ENCODE data around the gene TEKT5.
"Not testable (repeated sequence)": the region's sequence is repeated elsewhere in the genome, so short reads cannot be mapped to it uniquely, and the experiment has no call there.

The TEKT5 gene

DNA sequence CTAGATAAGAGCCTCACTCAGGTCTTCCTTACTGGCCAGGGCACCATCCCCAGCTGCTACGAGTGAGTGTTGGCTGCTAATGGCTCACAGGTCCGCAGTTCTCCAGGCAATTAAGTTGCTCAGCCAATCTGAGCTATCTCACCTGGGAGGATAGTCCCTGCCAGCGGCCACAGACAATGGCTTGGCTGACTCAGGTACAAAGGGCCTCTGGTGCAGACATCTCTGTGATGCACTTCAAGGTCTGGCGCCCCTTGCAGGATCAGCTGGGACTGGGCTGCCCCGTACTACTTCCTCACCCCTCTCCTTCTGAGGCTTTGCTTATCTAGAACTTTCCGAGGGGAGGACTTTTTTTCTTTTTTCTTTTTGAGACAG is 65.2 kb downstream of the TEKT5 start:
- peak; percentile 10 for DNase-seq

DNA sequence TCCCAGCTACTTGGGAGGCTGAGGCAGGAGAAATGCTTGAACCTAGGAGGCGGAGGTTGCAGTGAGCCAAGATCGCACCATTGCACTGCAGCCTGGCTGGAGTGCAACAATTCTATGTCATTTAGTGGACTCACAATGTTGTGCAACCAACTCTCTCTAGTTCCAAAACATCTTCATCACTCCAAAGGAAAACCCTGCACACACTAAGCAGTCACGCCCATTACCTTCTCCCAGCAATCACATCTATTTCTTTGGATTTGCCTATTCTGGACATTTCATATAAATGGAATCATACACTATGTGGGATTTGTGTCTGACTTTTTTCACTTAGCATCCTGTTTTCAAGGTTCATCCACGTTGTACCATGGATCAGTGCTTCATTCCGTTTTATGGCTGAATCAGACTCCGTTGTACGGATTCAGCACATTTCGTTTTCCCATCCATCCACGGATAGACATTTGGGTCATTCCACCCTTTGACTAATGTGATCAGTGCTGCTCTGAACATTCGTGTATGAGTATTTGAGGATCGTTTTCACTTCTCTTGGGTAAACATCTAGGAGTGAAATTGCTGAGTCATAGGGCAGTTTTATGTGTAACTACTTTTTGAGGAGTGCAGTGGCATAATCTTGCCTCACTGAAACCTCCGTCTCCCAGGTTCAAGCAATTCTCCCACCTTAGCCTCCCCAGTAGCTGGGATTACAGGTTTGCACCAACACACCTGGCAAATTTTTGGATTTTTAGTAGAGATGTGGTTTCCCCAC is 69.0 kb downstream of the TEKT5 start:
- DNase-seq = peak; percentile 63

DNA sequence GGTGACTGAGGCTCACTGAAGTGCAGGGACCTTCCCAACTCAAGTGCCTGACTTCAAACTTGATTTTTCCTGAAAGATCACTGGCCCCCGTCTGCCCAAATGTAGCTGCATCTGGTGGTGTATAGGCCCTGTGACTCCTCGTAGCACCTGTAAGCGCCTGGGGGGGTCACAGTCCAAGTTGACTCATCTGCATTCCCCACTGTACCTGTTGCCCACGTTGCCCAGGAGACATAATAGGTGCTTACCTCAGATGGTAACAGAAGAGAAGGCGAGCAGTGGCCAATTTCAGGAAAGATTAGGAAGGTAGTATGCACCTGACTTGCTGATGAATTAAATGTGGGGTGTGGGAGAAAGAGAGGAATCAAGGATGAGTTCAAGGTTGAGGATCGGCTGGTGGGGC is 70.2 kb downstream of the TEKT5 start:
- DNase-seq = no peak

DNA sequence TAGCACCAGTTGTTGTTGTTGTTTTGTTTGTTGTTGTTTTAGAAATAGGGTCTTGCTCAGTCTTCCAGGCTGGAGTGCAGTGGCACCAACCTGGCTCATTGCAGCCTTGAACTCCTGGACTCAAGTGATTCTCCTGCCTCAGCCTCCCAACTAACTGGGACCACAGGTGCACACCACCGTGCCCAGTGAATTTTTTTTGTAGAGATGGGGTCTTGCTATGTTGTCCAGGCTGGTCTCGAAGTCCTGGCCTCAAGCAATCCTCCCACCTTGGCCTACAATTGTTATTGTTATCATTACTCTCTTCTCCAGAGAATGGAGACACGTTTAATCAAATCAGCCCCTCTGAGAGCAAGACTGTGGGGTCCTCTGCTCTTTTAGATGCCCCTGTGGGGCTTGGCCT is 71.7 kb downstream of the TEKT5 start:
- no peak for DNase-seq

DNA sequence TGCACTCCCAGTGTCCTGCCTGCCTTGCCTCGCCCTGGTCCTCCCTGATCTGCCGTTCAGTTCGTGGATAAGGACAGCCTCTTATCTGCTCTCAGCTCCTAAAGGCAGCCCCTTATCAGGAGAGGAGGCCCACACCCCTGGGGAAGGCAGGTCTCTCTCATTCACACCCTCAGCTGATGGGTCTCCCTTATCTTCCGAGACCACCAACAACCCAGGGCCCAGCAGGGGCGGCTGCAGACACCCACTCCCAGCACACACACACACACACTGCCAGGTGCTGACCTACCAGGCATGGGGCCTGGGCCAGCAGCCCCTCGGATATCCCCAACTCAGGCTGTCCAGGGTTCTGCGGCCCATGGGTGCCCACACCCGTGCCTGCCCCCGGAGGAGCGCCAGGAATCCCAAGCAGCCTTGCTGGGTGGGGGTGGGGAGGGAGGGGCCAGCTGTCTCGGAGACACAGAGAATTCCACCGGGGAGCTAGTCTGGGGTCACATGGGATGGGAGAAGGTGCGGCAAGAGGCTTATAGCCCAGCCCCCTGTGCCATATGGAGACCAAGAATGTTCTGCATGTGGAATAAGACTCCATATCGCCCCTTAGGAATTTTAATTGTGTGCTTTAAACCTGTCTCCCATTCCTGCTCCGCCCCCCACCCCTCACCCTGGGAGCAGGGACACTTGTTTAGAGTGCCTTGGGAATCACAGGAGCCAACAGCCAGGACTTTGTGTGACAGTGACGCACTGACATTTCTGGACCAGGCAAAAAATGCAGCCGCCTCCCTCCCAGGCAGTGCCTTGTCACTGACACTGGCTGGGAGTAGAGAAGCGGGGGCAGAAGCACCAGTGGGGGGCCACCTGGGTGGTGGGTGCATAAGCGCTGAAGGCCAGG is 72.5 kb downstream of the TEKT5 start:
- DNase-seq = no peak

- DNase-seq = not testable (repeated sequence)
Observed at GRCh38 chr16:10621216-10621949, 73.3 kb downstream of the TEKT5 start.

DNA sequence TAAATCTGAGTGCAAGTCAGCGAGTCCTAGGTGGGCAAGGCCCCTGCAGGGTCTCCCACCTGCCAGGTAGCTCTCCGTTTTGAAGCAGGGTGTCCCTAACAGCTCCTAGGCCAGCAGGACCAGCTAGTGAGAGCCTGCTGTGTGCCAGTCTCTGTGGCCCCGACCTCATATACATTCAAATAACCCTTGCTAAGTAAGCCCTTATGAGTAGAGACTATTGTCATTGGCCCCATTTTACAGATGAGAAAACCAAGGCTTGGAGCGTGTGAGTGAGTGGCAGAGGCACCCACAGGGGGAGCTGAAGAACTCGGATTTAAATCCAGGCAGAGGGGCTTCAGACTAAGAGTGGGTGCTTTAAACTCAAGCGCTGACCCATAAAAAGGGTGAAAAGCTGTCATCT is 74.6 kb downstream of the TEKT5 start:
- DNase-seq = no peak

- peak; percentile 55 for DNase-seq
Observed at GRCh38 chr16:10619271-10619849, 75.4 kb downstream of the TEKT5 start.

DNA sequence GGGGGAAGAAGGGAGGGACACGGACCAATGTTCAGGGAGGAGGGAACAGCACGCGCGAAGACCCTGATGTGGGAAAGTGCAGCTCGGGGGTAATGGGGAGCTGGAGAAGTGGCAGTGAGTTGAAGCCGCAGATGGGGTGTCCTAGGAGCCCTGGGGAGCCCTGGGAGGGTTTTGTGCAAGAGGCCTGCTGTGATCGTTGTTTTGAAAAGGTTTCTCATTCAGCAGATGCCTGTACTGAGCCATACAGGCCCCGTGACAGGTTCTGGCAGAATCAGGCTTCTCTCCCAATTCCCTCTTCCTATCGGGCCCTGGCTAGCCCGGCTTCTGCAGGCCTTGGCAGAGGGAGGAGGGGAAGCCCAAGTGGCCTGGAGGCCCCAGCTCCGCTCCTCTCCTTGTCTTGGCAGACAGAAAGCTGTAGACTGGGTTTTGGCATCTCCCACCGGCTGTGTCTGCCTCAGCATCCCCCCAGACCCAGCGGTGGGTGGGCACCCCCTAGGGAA is 76.0 kb downstream of the TEKT5 start:
- DNase-seq = no peak

DNA sequence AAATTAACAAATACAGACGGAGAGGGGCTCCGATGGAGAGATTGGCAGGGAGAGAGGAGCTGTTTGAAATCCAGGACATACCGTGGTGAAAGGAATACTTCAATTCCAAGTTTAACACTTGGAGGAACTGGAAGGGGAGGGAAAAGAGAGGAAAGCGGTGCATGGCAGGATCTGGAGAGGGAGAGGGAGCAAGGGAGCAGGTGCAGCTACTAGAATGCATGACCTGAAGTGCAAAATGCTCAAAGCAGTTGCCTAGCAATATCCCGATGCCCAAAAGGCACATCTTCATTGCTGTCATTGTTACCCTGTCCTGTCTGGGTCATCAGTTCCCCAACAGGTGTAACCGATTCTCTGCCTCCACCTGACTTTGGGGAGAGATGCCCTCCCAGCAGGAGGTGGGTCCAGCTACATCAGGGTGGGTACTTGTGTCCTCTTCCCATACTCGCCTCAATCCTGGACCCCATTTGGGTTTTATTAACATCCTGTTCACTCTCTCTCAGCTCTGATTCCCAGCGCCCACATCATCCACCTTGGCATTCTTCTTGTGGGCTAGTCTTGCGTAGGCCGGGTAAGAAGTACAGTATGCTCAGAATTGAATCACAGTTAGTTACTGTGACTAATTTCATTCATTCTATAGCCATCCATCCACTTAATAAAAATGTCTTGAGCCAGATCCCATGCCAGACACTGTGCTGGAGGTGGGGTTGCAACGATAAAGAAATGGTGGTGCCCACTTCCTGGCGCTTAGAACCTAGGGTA is 76.9 kb downstream of the TEKT5 start:
- peak; percentile 76 for DNase-seq

DNA sequence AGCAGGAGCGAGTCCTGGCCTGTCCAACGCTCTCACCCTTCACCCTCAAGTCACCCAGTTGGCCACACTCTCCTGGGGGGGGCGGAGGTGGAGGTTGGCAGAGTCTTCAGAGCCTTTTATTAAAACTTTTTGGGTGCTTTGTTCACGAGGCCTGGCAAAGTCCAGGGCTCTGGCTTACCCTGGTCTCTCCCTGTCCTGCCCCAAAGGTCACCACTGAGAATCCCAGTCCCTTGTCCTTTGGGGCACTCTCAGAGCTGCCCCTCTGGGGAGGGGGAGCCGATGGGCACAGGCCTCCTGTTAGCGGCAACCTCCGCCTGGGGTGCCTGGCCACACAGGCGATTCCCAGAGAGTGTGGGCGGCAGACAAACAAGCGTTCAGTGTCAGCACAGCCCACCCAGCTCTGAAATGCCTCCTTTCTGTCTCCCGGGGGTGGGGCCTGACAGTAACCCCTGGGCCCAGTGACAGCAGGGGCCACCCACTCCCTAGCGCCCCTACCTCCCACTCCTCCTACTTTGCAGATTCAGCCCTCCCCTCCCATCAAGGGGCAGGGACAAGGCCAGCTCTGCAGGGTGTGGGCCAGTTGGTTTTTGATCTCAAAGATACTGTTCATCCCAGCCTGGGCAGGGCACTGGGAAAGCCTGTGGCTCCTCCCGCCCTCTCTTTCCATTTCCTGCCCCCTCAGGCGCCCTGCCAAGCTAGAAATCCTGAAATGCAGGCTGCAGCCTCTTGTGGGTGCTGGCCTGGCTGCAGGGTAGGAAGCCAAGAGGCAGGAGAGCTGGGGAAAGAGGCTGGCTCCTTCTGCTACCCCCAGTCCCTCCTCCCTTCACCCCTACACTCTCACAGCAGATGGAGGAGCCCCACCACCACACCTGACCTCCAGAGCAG is 77.7 kb downstream of the TEKT5 start:
- peak; percentile 86 for DNase-seq

- DNase-seq = no peak
Observed at GRCh38 chr16:10616419-10616755, 78.3 kb downstream of the TEKT5 start.

GRCh38 chr16:10614685-10615084 is 80.0 kb downstream of the TEKT5 start:
- no peak for DNase-seq

DNA sequence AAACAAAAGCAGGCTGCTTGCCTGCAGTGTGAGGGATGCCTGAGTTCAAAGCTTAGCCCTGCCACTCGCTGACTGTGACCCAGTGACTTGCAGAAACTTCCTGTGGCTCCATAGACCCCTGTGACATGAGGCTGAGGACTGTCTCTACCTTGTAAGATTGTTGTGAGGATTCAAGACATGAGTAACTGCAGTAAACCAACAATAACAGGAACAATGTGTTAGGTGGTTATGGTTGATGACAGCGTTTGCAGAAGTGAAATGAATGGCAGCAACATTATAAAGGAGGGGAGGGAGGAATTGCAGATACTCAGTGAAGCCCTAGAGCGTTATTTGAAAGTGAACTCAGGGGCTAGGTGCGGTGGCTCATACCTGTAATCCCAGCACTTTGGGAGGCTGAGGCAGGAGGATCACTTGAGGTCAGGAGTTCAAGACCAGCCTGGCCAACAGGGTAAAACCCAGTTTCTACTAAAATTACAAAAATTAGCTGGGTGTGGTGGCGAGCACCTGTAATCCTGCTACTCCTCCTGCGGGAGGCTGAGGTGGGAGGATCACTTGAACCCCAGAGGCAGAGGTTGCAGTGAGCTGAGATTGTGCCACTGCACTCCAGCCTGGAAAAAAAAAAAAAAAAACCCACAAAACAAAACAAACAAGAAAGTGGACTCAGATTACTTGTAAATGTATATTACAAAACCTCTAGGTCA is 80.8 kb downstream of the TEKT5 start:
- DNase-seq = no peak

DNA sequence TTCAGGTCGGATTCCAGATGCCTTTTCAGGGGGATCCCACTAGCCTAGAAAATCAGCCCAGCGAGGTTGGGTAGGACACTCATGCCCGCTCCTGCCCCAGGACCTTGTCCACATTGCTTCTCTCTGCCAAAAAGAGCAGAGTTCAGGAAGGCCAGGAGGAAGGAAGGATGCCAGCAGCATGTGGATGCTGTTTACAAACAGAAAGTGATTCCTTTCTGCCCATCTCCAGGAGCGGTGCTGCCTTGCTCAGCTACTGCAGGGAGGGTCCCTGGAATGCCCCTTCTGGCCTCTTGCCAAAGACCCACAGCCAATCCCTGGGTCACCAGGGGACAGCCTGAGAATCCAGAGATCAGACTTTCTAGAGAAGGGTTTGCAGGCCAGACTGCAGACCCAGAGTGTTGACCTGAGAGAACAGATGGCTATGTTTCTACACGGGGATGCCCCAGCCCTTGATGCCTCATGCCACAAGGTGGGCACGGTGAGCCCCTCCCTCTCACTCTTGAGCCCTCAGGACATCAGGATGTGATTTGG is 82.0 kb downstream of the TEKT5 start:
- no peak for DNase-seq

- DNase-seq = no peak
Observed at GRCh38 chr16:10611825-10612342, 82.8 kb downstream of the TEKT5 start.

DNA sequence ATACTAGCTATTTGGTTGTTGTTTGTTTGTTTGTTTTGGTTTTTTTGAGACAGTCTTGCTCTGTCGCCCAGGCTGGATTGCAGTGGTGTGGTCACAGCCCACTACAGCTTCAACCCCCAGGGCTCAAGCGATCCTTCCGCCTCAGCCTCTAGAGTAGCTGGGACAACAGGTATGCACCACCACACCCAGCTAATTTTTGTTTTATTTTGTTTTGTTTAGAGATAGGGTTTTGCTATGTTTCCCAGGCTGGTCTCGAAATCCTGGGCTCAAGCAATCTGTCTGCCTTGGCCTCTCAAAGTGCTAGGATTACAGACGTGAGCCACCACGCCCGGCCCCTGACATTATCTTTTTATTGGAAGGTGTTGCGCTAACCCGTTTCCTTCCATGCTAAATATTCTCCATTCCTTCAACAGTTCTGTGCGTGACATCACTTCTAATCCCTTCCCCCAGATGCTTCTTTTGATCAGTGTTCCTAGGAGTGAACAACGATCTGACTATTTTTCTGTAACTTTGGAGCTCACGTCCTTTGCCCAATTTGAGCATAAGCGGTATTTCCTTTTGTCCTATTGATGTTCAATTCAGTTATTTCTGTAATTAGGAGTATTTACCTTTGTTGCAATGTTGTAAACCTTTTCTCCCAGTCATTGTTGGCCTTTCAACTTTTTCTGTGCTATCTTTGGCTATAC is 84.1 kb downstream of the TEKT5 start:
- no peak for DNase-seq

- no peak for DNase-seq
Observed at GRCh38 chr16:10609402-10609774, 85.3 kb downstream of the TEKT5 start.

DNA sequence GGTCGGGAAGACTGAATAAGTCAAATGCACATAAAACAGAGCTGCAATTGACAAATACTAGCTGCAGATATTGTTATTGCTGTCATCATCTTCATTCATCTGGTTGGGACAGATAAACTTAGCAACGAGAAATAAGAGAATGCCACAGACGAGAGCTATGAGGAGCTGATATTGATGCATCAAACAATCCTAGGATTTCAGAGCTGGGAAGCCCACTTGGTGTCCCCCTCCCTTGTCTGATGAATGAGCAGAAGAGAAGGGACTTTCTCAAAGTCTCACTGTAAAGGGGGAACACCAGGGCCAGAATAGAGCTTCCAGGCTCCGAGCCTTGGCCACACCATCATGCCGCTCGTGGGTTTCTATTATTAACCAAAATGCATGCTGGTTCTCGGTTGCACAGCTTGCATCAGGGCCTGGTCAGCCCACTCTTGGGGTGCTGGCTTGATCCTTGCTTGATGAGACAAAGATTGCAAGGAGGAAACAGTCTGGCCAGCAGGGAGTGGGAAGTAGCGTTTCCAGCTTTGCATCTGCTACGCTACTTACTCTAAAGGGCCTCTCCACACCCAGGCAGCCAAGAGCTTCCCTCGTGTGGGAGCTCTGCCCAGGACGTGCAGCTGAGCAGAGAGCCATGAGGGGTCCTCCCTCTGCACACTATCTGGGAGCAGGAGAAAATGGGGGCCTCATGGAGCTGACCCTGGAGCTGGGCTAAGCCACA is 85.9 kb downstream of the TEKT5 start:
- no peak for DNase-seq

Data from DMS53 (cell line).